HK-2 (cell line): ENCODE results near the gene DMAP1.
A peak's percentile ranks its signal among the peaks of the same experiment; 100 is the strongest.

ENCODE experiments used
- DNase-seq: peaks from one replicate; pipeline ENCODE4 v3.0.0-alpha.2; 2018; ENCODE audit not compliant: unreplicated experiment

Gene DMAP1

GRCh38 chr1:44228218-44228617 is 14.9 kb downstream of the DMAP1 start:
- DNase-seq = no peak

DNA sequence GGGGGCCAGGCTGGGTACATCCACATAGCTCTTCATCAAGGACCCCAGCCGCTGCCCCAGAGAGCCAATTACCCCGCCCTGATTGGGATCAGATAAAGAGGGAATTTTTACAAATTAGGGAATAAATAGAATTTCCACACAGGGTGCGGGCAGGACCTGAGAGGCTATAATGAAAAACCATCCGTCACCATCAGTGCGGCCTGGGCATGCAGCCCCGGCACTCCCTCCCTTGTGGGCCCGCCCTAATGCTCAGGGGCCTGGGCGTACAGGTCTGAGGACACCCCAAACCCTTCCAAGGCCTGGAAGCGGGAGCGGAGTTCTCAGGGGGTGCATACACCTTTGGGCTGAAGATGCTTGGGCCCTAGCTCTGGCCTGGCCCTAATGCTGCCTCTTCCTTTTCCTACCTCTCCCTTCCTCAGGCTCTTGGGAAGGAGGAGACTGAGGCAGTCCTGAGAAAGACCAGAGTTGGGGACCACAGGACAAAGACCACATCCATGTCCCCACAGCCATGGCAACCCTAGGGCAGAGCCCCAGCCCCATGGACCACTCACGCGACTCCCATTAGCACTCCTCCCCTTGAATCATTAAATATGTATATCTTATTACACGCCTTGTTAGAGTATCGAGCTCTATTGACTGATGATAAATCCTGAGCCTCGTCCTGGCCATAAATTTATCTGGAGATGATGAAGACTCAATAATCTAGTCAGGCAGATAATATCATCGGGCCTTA is 16.3 kb downstream of the DMAP1 start:
- no peak for DNase-seq

GRCh38 chr1:44230796-44231195 is 17.5 kb downstream of the DMAP1 start:
- DNase-seq = no peak

DNA sequence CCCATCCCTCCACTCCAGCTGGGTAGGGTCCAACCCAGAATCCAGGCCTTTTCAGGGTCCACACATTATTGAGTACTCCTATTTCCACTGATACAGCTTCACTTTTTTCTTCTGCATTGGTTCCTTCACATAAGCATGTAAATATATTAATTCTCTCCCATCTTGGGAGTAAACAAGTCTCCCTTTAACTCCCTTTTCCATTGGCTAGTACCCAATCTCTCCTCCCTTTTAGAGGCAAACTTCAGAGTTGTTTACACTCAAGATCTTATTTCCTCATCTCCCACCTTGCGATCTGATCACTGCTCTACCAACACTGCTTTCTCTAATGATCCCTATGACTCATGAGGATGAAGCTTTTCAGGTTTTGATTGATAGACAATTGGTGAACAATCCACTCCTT is 20.3 kb downstream of the DMAP1 start:
- DNase-seq = no peak

DNA sequence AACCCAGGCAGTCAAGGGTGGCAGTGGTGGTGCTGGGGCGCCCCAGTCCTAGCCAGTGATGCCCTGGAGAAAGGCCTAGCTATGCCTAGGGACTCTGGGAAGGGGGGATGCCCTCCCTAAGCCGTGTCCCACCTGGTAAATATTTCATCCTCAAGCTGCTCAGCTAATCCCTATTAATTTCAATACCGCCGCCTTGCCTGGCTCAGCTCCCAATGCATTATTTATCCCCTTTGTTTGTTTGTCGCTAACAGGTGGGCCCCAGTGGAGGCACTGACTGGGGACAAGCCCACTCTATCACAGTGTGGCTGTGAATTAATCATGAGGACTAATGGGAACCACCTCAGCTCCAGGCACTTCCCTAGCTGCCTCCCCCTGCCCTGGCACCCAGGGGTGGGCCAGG is 22.5 kb downstream of the DMAP1 start:
- no peak for DNase-seq

- no peak for DNase-seq
Observed at GRCh38 chr1:44236490-44237272, 23.4 kb downstream of the DMAP1 start.

DNA sequence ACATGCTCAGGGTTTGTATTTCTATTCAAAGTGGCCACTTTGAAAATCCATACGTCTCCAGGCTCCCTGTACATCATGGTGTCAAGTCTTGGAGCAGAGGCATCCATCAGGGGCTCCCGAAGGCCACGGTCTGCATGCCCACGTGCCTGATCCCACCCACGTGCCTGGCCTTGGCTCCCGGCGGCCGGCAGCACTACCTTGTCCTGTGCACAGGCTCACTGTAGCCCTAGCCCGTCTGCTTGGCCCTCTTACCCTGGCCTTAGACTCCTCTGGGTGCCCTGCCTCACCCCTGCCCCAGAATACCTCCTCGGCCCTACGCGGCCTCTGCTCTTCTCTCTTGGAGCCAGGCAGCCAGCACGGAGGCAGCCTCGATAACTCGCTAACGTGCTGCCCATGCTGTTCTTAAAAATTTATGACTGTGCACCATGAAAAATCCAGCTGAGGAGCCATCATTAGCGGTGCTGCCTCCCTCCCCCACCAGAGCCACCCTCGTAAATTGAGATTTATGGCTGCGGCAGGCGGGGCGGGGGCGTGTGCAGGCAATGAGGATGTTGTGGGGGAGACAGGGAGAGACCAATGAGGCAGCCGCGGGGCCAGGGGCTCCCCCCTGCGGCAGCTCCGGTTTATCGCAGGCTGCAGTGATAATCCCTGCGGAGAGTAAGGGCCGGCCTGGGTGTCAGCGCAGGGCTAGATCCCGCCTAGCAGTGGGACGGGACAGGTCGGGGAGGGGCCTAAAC is 24.6 kb downstream of the DMAP1 start:
- DNase-seq = no peak

GRCh38 chr1:44238660-44239059 is 25.4 kb downstream of the DMAP1 start:
- no peak for DNase-seq

DNA sequence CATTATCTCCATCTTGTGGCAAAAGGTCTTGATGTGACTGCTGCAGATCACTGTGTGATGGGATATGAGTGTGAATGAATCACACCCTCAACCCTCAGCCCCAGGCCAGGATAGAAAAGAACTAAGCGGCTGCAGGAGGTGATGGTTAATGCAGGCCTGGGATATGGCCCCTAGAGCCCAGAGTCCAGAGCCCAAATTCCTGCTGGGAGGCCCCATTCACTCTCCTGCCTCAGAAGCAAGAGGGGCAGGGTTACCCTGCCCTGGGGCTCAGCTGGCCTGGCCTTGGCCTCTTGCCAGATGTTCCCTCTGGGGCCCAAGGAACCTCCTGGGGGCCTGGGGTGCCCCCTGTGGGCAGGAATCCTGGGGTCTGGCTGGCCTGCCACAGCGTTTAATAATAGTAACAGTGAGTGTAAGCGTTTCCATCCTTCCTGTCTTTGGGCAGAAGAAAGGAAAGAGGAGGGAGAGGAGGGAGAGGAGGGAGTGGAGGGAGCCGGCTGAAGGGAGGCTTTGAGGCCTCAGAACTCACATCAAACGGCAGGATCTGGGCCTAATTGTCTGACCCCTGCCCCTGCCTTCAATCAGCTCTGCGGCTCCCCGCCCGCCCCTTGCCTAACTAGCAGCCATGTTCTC is 26.2 kb downstream of the DMAP1 start:
- DNase-seq = peak; percentile 26

GRCh38 chr1:44239961-44240371 is 26.7 kb downstream of the DMAP1 start:
- DNase-seq = no peak

GRCh38 chr1:44240802-44241671 is 27.8 kb downstream of the DMAP1 start:
- no peak for DNase-seq

DNA sequence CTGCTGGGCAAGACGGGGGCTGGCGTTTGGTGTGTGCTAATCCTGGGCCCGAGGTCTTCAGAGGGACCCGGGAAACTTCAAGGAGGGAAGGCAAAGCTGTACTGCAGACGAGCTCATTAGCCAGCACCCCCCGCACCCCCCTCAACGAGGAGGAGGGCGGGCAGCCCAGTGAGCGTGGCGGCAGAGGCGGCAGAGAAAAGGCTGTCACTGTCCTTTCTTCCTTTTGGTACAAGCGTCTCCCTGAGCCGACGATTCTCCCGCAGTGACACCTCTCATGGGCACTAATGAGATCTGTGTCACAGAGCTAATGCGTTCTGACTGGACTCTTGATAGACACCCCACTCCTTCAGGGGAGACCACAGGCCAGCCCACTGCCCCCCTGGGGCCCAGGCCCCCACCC is 29.5 kb downstream of the DMAP1 start:
- DNase-seq = no peak

- DNase-seq = no peak
Observed at GRCh38 chr1:44243782-44244495, 30.7 kb downstream of the DMAP1 start.

DNA sequence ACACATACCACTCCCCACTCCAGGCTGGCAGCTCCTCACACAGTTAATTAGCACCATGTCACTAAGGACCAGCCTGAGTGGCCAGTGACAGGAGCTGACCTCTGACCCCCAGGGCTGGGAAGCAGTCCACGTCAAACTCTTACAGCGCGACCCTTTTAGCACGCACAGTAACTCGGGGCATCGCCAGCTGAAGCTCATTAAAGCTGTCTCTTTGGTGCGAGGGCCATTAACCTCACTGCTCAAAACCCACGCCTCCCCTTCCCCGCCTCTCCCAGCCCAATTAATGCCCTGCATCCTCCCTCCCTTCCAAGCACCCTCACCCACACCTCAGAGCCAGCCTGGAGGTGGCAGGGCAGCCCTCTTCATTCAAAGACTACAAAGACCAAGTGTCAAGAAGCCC is 31.7 kb downstream of the DMAP1 start:
- DNase-seq = no peak

DNA sequence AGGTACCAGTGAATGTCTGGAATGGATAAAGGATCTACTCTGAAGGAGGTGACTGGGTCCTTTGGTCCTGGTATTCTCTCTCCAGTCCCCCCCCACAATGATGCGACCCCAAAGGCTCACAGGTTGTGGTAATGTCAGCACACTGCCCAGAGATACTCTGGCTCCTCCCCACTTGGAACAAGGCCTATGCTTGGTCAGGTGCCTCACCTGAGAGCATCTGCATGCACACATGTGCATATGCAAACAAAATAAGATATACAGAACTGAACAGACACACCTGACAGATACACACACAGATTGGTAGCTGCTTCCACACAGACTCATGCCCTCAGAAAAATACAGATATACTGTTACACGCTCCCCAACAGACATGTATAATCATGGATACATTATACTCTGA is 33.5 kb downstream of the DMAP1 start:
- DNase-seq = no peak

DNA sequence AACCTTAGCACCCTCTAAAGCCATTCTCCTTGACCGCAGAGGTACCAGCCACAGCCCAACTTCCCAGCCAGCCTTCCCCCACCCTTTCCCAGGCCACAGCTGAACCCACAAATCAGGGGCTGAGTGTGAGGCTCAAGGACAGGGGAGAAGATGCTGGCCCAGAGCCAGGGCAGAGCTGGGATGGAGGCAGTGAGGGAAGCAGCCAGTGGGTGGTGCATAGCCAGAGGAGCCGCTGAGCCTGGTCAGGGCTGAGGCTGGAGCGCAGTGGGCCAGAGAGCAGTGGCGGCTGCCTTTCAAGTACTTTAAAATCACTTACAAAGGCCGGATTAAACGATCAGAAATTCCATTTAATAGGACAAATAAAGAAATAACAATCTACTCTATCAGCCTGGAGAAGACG is 36.3 kb downstream of the DMAP1 start:
- no peak for DNase-seq

DNA sequence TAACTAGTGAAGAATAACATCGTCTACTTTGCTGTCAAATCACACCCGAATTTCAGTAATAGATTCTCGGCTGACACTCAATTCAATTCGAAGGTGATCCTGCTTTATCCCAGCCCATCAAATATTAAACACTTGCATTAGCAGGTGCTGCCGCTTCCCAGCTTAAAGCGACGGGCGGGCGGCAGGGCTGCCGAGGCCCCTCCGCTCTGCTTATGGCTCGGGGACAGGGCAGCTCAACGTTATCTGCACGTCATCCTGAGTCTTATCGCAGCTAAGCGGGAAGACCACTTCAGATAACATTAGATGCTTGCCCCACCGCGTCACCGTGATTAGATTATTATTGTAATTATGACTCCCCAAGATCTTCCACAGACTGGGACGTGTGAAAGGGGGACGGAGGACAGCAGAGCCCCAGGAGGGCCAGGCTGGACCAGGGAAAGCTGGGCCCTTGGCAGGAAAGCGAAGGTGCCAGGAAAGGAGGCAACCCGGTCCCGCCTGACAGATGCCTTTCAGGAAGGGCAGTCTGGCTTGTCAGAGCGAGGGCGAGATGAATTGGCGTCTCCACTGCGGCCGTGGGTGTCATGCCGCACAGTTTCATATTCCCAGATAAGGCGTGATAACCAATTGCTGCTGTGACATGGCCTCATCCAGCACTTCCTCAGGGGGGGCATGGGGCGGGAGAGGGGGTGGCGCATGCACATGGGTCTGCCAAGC is 37.0 kb downstream of the DMAP1 start:
- no peak for DNase-seq

GRCh38 chr1:44251486-44251885 is 38.2 kb downstream of the DMAP1 start:
- DNase-seq = no peak

DNA sequence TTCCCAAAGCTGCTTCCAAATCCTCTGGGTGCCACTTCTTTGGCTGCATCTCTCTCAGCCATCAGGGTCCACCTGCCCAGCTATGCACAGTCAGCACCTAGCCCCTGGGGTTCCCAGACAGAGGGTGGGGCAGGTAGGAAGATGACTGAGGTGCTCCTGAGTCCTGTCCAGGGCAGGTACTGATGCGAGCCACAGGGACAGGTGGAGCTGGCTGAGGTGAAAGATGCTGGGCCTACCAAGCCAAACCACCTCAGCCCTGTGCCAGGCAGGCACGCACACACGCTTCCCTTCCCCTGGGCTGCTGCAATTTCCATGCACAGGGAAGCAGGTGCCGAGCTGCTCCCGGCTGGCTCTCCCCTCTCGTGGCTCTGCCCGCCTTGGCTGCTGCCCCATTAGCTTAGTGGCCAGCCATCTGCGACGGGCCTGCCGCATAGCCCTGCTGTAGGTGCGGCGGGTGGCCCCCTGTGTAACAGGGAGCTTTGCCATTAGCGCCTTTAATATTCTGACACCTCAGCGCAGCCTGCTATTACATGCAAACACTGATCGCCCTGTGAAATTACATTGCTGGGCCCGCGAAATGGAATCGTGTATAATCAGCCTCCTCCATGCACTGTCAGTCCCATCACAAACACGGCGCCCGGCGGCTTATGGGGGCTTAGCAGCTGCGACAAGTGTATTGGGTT is 38.9 kb downstream of the DMAP1 start:
- no peak for DNase-seq
